OCI-M2 (cell line): ENCODE measurements around the gene CLN5.
"Not testable (repeated sequence)": the region's sequence is repeated elsewhere in the genome, so short reads cannot be mapped to it uniquely, and the experiment has no call there.

Experiments used
- DNase-seq: peaks from one replicate; lab custom pipeline; 2025; ENCODE audit not compliant: unreplicated experiment; lab: John Stamatoyannopoulos, UW

CLN5 gene

DNA sequence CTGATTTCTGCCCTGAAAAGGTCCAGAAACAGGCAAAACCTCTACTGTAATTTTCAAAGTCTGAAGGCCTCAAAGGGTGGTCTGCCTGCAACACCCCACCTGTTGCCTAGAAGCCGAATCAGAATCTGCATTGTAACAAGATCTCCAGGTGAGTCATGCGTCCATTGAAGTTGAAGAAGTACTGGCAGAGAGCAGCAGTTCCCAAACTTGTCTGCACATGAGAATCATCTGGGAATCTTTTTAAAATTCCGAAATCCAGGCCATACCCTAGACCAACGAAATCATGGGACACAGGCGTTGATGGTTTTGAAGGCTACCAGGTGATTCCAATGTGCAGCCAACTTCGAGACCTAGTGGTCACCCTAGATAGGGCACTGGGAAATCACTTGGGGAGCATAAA, 16.0 kb upstream of the CLN5 start:
- DNase-seq: no peak

DNA sequence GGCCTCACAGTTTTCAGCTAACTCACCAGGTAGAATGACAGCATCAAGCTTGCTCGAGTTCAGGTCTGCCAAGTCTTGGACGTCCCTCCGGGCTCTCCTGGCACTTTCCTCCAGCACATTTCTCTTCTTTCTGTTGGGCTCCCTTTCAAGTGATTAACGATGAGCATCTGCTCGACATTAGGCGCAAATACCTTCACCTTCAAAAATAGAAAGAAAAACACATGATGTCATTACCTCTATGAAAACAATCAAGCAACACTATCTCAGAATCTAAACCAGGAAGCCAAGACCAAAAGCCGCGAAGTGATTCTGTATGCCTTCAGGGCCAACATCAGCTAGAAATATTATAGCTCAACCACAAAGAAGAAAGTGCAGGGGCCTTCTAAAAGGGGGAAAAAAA, 15.4 kb upstream of the CLN5 start:
- DNase-seq: no peak

DNA sequence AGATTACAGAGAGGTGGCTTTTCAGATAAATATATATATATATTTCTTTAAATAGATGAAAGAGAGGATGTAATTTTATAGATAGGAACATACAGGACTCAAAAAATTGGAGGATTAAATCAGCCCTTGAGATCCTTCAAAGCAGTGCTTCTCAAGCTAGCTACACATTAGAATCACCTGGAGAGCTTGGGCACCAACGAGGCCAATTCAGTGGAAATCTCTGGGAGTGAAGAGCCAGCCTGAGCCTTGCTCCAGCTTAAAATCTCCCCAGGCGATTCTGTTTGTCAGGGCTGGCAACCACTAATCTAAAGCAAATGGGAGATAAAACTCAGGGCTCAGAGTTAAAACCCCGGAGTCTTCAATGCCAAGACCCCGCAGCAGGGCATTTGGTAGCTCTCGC, 15.0 kb upstream of the CLN5 start:
- no peak for DNase-seq

DNA sequence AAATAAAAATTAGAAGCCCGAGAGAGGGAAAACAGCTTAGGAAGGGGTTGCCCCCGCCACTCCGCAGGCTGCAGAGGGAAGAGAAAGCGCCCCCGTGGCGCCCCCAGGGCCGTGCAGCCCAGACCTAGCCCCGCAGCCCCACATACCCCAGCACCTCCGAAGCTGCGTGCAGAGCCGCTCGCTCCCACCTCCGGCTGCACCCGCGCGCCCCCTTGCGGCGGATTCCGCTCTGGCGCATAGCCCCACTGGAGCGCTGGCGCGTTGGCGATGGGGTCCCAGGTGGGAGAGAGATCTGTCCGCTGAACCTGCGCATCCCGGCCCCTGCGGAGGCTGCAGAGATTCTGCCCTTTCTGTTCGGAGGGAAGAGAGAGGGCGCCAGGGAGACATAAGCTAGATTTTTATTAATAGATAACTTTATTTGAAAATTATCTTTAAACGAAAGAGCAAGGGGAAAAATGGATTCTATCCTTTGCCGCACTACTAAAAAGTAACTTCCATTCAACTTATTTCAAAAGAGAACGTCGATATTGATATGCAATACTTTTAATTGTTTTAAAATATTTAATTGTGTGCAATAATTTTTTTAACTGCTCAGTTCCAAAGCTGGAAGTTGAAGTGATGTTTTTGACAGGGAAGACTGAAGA, 11.7 kb upstream of the CLN5 start:
- DNase-seq: no peak

DNA sequence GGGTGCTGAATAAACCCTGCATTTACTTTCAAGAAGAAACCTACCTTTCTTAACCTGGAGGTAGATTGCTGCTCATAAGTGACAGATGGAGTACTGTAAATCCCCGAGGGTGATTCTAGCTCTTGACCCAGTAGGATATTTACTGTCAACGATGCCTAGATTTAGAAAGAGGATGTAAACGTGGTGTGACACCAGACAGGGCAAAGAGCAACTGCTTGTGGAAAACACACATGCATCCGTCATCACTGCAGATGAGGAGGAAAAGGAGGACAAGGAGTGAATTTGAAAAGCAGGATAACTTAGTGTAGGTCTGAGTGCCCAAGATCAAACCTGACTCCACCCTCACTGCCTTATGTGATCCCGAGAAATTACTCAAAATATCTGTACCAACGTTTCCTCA, 9.8 kb upstream of the CLN5 start:
- DNase-seq: no peak

DNA sequence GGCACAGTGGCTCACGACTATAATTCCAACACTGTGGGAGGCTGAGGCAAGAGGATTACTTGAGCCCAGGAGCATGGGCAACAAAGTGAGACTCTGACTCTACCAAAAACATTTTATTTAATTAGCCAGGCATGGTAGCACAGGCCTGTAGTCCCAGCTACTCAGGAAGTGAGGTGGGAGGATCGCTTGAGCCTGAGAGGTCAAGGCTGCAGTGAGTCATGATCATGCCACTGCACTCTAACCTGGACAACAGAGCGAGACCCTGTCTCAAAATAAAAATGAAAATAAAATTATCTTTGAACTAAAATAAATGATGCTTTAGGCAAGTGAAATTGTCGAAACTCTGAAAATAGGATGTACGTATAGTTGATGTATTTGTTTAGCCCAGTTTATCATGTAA, 8.2 kb upstream of the CLN5 start:
- no peak for DNase-seq

DNA sequence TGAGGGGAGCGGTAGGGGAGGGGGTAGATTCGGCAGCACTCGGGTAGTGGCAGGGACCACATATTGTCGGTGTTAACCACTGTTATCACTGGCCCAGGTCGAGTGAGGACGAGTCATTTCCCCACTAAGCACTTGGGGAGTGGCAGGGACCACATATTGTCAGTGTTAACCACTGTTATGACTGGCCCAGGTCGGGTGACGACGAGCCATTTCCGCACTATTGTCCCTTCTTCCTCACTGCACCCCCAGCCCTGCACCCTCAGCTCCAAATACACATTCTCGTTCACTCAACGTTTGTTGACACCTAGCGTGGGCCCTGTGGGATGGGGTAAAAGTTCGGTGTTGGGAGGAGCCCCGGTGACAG, 467 bp upstream of the CLN5 start:
- DNase-seq: no peak

DNA sequence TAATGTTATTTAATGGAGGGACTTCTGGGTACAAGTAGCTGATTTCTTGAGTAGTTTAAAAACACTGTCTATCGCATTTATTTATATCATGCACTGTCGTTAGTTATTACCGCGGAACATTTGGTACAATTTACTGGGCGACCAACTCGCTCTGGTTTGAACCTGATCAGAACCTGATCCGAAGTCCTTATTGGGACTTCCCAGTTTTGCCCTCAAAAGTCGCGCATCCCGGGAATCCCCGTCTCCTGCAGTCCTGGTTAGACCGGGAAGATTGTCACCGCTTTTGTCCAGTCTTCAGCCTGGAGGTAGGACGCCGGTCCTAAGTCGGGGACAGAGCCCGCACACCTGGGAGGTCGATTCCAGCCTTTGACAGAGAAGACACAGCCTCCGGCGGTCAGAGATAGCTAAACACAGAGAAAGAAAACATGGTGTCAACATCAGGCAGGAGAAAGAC, 694 bp downstream of the CLN5 start:
- no peak for DNase-seq

DNA sequence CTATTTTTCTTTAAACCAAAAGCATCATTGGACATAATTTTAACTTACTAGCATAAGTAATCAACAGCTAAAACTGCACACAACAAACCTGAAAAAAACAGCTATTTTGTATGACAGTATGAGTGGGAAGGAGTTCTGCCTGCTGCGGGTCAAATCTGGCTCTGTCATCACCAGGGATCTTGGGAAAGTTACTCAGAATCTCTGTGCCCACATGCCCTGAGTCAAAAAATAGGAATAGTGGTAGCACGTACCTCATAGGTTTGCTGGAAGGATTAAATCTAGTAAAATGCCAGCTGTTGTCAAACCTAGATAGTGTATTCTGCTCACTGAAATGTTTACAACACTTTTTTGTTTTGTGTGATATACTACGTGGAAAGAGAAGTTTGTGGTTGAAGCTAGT, 1.1 kb downstream of the CLN5 start:
- DNase-seq: no peak

DNA sequence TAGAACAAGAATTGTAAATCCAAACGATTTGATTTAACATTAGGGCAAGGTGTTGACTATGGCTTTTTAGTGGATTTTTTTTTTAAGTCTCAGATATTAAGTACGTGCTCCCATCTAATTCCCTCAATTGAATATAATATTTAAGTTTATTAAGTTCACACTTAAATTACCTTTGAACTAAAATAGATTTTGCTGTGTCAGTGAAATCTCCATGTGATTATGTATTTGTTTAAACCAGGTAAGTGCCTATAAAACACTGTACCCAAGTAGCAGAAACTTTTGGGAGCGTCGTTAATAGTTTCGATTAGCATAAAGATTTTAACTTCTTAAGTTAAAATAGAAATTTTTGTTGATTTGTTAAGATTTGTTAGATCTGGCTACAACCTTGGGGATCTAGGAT, 1.6 kb downstream of the CLN5 start:
- DNase-seq: no peak

DNA sequence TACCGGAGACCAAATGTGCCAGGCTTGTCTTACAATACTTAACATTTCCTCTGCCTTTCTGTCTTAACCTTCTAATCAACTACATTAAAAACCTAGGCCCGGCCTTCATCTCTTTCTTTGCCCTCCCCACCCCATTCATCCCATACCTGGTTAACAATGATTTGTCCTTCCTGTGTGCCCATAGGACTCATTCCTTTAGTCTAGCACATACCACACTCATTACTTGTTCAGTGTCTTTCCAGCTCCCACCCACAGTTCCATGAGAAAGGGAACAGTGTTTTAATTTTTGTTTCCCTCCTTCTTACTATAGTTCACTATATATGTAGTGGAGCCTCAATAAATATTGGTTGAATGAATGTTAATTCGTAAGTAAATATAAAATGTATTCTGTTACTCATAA, 2.4 kb downstream of the CLN5 start:
- no peak for DNase-seq

DNA sequence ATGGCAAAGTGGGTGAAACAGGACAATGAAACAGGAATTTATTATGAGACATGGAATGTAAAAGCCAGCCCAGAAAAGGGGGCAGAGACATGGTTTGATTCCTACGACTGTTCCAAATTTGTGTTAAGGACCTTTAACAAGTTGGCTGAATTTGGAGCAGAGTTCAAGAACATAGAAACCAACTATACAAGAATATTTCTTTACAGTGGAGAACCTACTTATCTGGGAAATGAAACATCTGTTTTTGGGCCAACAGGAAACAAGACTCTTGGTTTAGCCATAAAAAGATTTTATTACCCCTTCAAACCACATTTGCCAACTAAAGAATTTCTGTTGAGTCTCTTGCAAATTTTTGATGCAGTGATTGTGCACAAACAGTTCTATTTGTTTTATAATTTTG, 8.6 kb downstream of the CLN5 start:
- DNase-seq: no peak

DNA sequence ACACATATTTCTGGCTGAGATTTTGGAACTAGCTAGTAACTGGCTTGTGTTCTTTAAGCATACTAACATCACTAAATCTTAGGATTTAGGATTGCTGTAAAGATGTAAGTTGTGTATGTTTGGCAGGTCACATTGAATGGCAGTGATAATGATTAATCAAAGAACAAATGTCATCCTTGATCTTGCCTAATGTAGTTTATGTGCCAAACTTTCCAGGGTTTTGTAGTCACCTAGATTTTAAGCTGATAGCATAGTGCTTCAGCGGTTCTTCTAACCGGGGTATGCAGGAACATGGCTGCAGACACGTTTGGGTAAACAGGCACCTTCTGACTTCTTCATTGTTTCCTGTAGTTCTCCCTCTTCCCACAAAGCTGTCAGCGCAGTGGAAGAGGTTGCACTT, 9.7 kb downstream of the CLN5 start:
- no peak for DNase-seq

DNA sequence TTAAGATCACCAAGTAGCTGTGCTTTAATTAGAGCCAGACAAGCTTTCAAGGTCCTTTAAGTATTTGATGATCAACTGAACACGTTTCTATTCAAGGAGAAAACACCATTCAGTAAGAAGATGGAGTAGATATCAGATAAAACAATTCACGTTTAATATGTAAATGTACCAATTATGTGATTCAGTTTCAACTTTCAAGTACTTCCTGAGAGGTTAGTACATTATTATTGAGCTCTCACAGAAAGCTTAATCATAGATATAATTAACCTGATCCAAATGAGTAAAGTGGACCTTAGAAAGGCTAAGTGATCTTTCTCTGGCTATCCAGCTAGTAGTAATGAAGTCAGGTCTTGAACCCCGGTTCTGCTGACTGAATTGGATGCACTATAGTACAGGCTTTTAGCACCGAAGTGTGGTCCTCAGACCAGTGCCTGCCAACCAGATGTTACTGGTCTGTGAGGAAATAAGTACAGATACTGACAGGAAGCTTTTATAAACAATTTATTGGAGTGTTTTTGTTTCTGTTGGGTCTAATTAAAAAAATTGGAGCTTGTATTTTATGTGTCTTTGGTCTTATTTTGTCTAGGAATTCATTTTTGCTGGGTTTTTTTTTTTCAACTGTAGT, 10.2 kb downstream of the CLN5 start:
- DNase-seq: no peak

DNA sequence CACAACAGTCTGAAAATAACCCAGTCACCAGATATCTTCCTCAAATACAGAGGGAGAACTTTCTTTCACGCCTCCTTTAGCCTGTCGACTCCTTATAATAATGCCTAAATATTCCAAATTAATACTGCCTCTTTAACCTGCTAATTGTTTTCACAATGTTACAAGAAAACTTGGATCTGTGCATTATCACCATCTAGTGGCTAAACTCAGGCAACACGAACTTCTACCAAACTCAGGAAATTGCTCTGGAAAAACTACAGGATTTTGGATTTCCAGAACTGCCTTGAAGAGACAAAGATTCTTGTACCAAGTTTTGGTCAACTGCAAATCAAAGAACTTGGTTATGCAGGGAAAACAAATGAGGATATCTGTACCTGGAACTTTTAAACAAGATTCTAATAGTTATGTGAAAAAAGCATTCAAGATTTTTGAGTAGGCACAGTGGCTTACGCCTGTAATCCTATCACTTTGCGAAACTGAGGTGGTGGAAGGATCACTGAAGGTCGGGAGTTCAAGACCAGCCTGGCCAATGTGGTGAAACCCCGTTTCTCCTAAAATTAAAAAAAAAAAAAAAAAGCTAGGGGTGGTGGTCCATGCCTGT, 10.8 kb downstream of the CLN5 start:
- no peak for DNase-seq

DNA sequence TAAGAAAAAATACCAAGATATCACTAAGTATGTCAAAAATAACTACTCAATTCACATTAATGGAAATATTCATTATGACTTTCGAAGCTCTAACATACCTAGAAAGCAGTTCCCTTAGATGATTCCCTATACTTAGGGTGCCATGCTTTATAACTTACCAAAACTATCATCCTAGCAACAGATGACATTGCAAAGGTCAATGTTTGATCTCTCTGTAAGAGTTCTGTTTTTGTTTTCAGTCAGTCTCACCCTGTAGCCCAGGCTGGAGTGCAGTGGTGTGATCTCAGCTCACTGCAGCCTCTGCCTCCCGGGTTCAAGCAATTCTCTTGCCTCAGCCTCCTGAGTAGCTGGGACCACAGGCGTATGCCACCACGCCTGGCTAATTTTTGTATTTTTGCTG, 16.5 kb downstream of the CLN5 start:
- DNase-seq: not testable (repeated sequence)

DNA sequence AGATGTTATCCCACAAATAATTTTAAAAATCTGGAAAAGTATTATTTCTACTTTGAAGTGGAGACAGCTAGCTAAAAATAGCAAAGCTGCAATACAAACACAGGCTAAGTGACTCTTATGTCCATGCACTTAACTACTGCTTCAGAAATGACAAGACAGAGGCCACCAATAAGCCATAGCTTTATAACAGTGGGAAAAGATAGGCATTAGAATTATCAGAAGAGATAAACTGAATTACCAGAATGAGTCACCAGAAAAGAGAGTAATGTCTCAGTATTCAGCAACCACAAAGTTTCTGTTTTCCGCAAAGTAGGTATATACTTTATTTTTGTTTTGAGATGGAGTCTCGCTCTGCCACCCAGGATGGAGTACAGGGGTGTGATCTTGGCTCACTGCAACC, 17.1 kb downstream of the CLN5 start:
- DNase-seq: no peak

DNA sequence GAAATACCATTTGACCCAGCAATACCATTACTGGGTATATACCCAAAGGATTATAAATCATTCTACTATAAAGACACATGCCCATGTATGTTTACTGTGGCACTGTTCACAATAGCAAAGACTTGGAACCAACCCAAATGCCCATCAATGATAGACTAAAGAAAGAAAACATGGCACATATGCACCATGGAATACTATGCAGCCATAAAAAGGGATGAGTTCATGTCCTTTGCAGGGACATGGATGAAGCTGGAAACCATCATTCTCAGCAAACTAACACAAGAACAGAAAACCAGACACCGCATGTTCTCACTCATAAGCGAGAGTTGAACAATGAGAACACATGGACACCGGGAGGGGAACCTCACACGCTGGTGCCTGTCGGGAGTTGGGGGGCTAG, 17.8 kb downstream of the CLN5 start:
- not testable (repeated sequence) for DNase-seq

DNA sequence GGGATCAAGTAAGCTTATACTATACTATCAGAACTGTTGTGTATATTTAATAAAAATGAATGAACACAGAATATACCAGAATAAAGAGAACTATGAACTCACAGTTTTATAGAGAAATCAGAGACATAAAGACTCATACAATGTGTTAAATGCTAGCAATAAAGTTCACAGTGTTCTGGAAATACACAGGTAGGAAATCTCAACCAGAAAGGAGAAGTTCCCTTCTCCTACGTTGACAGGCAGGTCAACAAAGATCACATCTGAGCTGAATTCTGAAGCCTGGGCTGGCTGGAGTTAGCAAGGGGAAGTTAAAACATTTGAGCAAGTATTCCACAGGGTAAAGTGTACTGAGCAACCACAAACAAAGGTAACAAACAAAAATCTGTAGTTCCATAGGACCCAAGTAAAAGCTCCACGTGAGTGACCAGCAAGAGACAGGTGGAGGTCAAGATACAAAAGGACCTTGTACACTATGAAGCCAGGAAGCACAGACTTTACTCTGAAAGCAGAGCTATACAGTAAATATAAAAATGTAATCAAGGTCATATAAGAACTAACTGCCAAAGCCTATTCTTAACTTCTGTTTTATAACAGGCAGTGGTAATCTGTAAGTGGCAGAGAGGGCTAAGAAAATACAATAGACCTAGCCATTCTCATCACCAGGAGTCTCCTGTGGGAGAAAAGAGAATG, 22.1 kb downstream of the CLN5 start:
- DNase-seq: no peak

DNA sequence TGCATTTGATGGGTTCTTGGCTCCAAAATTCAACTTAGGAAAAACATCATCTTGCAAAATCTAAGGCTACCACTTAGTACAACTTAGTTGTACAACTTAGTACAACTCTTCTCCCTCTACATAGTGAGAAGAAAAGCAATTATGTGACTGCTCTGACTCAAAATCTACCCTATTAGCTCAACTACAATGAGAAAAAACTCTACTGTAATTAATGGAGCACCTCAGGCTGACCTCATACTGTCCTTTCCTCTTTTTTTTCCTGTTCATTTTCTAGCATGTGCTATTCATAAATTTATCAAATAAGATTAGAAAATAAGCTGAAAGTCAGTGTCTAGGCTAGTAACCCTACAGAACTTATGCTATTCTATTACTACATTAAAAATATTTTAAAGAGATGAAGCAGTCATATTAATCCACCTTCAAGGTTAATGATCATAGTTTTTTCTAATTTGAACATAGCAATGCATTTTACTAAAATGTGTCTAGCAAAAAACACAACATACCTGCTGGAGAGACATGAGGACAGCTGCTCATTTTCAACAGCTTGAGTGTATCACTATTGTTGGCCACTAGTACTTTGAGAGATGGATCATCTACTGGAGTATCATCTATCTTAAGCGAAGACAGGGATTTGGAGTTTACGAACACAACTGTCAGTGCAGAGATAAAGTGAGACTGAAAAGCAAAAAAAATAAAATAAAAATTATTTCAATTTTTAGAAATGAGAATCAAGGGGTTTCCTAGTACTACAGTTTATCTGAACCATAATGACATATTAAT, 23.2 kb downstream of the CLN5 start:
- no peak for DNase-seq

DNA sequence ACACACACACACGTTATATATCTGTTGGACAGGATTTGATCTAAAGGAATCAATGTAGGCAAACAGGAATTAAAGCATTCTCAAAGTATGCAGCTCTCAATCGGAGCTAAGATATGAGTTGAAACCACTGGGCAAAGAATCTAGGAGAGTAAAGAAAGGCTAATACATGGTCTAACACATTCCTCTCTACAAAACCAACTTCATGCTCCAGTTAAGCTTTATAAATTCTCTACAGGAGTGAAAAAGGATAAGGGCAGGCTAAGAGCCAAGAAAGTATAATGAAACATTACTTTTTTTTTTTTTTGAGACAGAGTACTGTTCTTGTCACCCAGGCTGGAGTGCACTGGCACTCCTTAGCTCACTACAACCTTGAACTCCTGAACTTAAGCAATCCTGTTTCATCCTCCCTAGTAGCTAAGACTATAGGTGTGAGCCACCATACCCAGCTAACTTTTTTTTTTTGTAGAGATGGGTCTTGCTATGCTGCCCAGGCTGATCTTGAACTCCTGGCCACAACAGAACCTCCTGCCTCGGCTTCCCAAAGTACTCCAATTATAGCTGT, 24.5 kb downstream of the CLN5 start:
- no peak for DNase-seq
